ENCODE measurements around the gene CCDC40.
"Not testable (repeated sequence)": the region's sequence is repeated elsewhere in the genome, so short reads cannot be mapped to it uniquely, and the experiment has no call there.

CCDC40 gene

GRCh38 chr17:80026359-80027042 is 9.9 kb upstream of the CCDC40 start:
- no peaks in the 10 kb centered on the region for H3K36me3 Mint-ChIP-seq
- H3K4me1 Mint-ChIP-seq: no peaks in the 10 kb centered on the region
- no peaks in the 10 kb centered on the region for H3K9me3 Mint-ChIP-seq
- H3K4me3 Mint-ChIP-seq: no peak overlapping the region
- ATAC-seq (no peak), DNase-seq (ENCODE audit: low spot score in 2 of 2) (no peak)
- no peak overlapping the region for H3K27ac Mint-ChIP-seq

- Mint-ChIP-seq H3K4me1 (no peaks in the 10 kb centered on the region), H3K4me3 (no peak overlapping the region), H3K36me3 (no peaks in the 10 kb centered on the region), H3K9me3 (no peaks in the 10 kb centered on the region), H3K27ac (no peak overlapping the region)
- ATAC-seq: no peak
- DNase-seq (ENCODE audit: low spot score in 2 of 2): no peak
These were observed 9.4 kb upstream of the CCDC40 start for GRCh38 chr17:80027043-80027435.

GRCh38 chr17:80028030-80028429 is 8.4 kb upstream of the CCDC40 start:
- DNase-seq (ENCODE audit: low spot score in 2 of 2) (no peak), ATAC-seq (no peak)
- H3K4me3 Mint-ChIP-seq: no peak overlapping the region
- no peaks in the 10 kb centered on the region for H3K9me3 Mint-ChIP-seq
- no peak overlapping the region for H3K27ac Mint-ChIP-seq
- H3K4me1 Mint-ChIP-seq: no peaks in the 10 kb centered on the region
- no peaks in the 10 kb centered on the region for H3K36me3 Mint-ChIP-seq

GRCh38 chr17:80029258-80029974 is 7.0 kb upstream of the CCDC40 start:
- H3K27ac Mint-ChIP-seq: no peak overlapping the region
- H3K9me3 Mint-ChIP-seq: no peaks in the 10 kb centered on the region
- no peaks in the 10 kb centered on the region for H3K4me1 Mint-ChIP-seq
- DNase-seq (ENCODE audit: low spot score in 2 of 2) (no peak), ATAC-seq (peak; percentile 66)
- H3K36me3 Mint-ChIP-seq: no peaks in the 10 kb centered on the region
- H3K4me3 Mint-ChIP-seq: no peak overlapping the region

- ATAC-seq: no peak
- H3K4me3 Mint-ChIP-seq: no peak overlapping the region
- no peaks in the 10 kb centered on the region for H3K9me3 Mint-ChIP-seq
- DNase-seq (ENCODE audit: low spot score in 2 of 2): no peak
- no peak overlapping the region for H3K27ac Mint-ChIP-seq
- no peaks in the 10 kb centered on the region for H3K36me3 Mint-ChIP-seq
- H3K4me1 Mint-ChIP-seq: peaks cover 6% of the 10 kb centered on the region
These were observed 5.6 kb upstream of the CCDC40 start for GRCh38 chr17:80030730-80031410.

- DNase-seq (ENCODE audit: low spot score in 2 of 2) (no peak), ATAC-seq (no peak)
- Mint-ChIP-seq H3K27ac (no peak overlapping the region), H3K9me3 (no peaks in the 10 kb centered on the region), H3K4me1 (peaks cover 9% of the 10 kb centered on the region), H3K36me3 (peaks cover 4% of the 10 kb centered on the region), H3K4me3 (no peak overlapping the region)
These were observed 4.6 kb upstream of the CCDC40 start for GRCh38 chr17:80031691-80032430.

GRCh38 chr17:80032614-80033171 is 3.7 kb upstream of the CCDC40 start:
- no peak overlapping the region for H3K27ac Mint-ChIP-seq
- ATAC-seq (no peak), DNase-seq (ENCODE audit: low spot score in 2 of 2) (no peak)
- peaks cover 12% of the 10 kb centered on the region for H3K4me1 Mint-ChIP-seq
- H3K4me3 Mint-ChIP-seq: no peak overlapping the region
- H3K36me3 Mint-ChIP-seq: peaks cover 6% of the 10 kb centered on the region
- H3K9me3 Mint-ChIP-seq: no peaks in the 10 kb centered on the region

GRCh38 chr17:80033840-80034239 is 2.6 kb upstream of the CCDC40 start:
- Mint-ChIP-seq H3K4me3 (no peak overlapping the region), H3K4me1 (peaks cover 12% of the 10 kb centered on the region), H3K36me3 (peaks cover 6% of the 10 kb centered on the region), H3K27ac (no peak overlapping the region), H3K9me3 (no peaks in the 10 kb centered on the region)
- DNase-seq (ENCODE audit: low spot score in 2 of 2) (no peak), ATAC-seq (no peak)

- peak; percentile 25 to 71 for DNase-seq (ENCODE audit: low spot score in 2 of 2)
- ATAC-seq: peak; percentile 43
- peaks cover 6% of the 10 kb centered on the region for H3K36me3 Mint-ChIP-seq
- H3K27ac Mint-ChIP-seq: peak overlapping the region; percentile 81
- H3K9me3 Mint-ChIP-seq: no peaks in the 10 kb centered on the region
- peak overlapping the region; percentile 89 for H3K4me3 Mint-ChIP-seq
- H3K4me1 Mint-ChIP-seq: peaks cover 12% of the 10 kb centered on the region
These were observed 1.4 kb upstream of the CCDC40 start for GRCh38 chr17:80034791-80035686.

GRCh38 chr17:80035687-80035936 is 830 bp upstream of the CCDC40 start, which contains the start of gene TBC1D16:
Gene TBC1D16, minus strand, starts transcription at chr17:80035872. Its CDS starts 22,325 bp downstream, at chr17:80013547.
- no peak for ATAC-seq
- no peak for DNase-seq (ENCODE audit: low spot score in 2 of 2)
- Mint-ChIP-seq H3K36me3 (peaks cover 6% of the 10 kb centered on the region), H3K27ac (peak within 1 kb of the TSS; percentile 98), H3K4me1 (peaks cover 12% of the 10 kb centered on the region), H3K9me3 (no peaks in the 10 kb centered on the region), H3K4me3 (peak within 1 kb of the TSS; percentile 89)

GRCh38 chr17:80036715-80037477 is 454 bp downstream of the CCDC40 start:
- Mint-ChIP-seq H3K9me3 (no peaks in the 10 kb centered on the region), H3K27ac (peak overlapping the region; percentile 98), H3K36me3 (peaks cover 6% of the 10 kb centered on the region), H3K4me3 (peak overlapping the region; percentile 89), H3K4me1 (peaks cover 12% of the 10 kb centered on the region)
- ATAC-seq (peak; percentile 41), DNase-seq (ENCODE audit: low spot score in 2 of 2) (peak in 1 of 2 donors; percentile 15)

GRCh38 chr17:80043963-80044362 is 7.5 kb downstream of the CCDC40 start:
- Mint-ChIP-seq H3K4me3 (no peak overlapping the region), H3K4me1 (no peaks in the 10 kb centered on the region), H3K36me3 (no peaks in the 10 kb centered on the region), H3K9me3 (no peaks in the 10 kb centered on the region), H3K27ac (no peak overlapping the region)
- ATAC-seq: no peak
- no peak for DNase-seq (ENCODE audit: low spot score in 2 of 2)

GRCh38 chr17:80045703-80046102 is 9.3 kb downstream of the CCDC40 start:
- no peak for DNase-seq (ENCODE audit: low spot score in 2 of 2)
- H3K36me3 Mint-ChIP-seq: no peaks in the 10 kb centered on the region
- no peak for ATAC-seq
- no peaks in the 10 kb centered on the region for H3K9me3 Mint-ChIP-seq
- no peak overlapping the region for H3K27ac Mint-ChIP-seq
- no peak overlapping the region for H3K4me3 Mint-ChIP-seq
- H3K4me1 Mint-ChIP-seq: no peaks in the 10 kb centered on the region

GRCh38 chr17:80046709-80047108 is 10.3 kb downstream of the CCDC40 start:
- DNase-seq (ENCODE audit: low spot score in 2 of 2); H3K4me3 Mint-ChIP-seq; H3K4me1 Mint-ChIP-seq; H3K27ac Mint-ChIP-seq; H3K9me3 Mint-ChIP-seq; H3K36me3 Mint-ChIP-seq; ATAC-seq: not testable (repeated sequence)

Measured in stimulated activated effector memory CD8-positive, alpha-beta T cell treated with anti-CD3 and anti-CD28 coated beads, Interleukin-12 subunit alpha, Interleukin-12 subunit beta, amount 100 ng/mL, for 72 hours (primary cell).